Suprapubic skin (tissue), 3 donors: ENCODE results near the gene HSPA12B.

ENCODE experiments used
- EP300 ChIP-seq: sonication (generic); formaldehyde crosslinking; IDR thresholded peaks from one replicate; pipeline ENCODE4 v1.6.1; 2017; ENCODE audit warnings: antibody characterized with exemption
- POLR2A ChIP-seq, 2 donors: fragments of 450-650 bp; IDR thresholded peaks; one replicate each; pipeline ENCODE4 v1.6.1; 2017; ENCODE audit warnings: antibody characterized with exemption in 2 of 2, mild to moderate bottlenecking in 2 of 2, moderate library complexity in 2 of 2
- TF ChIP-seq, protein P1 (sequence below), 2 donors: fragments of 200-600 bp in 1 of 2; fragments of 450-650 bp in 1 of 2; sonication (generic) in 1 of 2; IDR thresholded peaks; one replicate each; pipeline ENCODE4 v1.5.1; 2016 to 2019; ENCODE audit warnings: antibody characterized with exemption in 2 of 2, mild to moderate bottlenecking in 1 of 2, moderate library complexity in 1 of 2

- TF ChIP-seq, protein P1, sequence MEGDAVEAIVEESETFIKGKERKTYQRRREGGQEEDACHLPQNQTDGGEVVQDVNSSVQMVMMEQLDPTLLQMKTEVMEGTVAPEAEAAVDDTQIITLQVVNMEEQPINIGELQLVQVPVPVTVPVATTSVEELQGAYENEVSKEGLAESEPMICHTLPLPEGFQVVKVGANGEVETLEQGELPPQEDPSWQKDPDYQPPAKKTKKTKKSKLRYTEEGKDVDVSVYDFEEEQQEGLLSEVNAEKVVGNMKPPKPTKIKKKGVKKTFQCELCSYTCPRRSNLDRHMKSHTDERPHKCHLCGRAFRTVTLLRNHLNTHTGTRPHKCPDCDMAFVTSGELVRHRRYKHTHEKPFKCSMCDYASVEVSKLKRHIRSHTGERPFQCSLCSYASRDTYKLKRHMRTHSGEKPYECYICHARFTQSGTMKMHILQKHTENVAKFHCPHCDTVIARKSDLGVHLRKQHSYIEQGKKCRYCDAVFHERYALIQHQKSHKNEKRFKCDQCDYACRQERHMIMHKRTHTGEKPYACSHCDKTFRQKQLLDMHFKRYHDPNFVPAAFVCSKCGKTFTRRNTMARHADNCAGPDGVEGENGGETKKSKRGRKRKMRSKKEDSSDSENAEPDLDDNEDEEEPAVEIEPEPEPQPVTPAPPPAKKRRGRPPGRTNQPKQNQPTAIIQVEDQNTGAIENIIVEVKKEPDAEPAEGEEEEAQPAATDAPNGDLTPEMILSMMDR (IDR thresholded peaks at IDR 0.05) = no peak
- TF ChIP-seq EP300 (no peak), POLR2A (IDR thresholded peaks at IDR 0.05) (no peak)
Observed at GRCh38 chr20:3747471-3747870, 15.0 kb downstream of the HSPA12B start.
